OCI-LY7 (cell line): ENCODE data around the gene MVB12B. TPM values are rescaled to one million over a fixed set of nuclear protein-coding genes. Genes with fewer than 3 reads are reported as not detected.

ENCODE experiments used
- BruUV-seq: library from RNA; stranded (reverse); fragments of 400-500 nt; replicated peaks from 2 replicates; lab custom pipeline; 2021; lab: Mats Ljungman, UMichigan
- CTCF ChIA-PET: fragments of 300-600 bp; sonication (Branson Sonifier 250); formaldehyde crosslinking; loops from one replicate; lab custom pipeline; 2022; ENCODE audit warnings: antibody characterized with exemption; ENCODE audit not compliant: unreplicated experiment; lab: Charles Lee
- POLR2A ChIA-PET: fragments of 300-600 bp; sonication (Branson Sonifier 250); formaldehyde crosslinking; loops from one replicate; lab custom pipeline; 2022; ENCODE audit warnings: antibody characterized with exemption; lab: Charles Lee
- DNase-seq: peaks from one replicate; pipeline ENCODE4 v3.0.0-alpha.2; 2015; ENCODE audit warnings: low spot score
- H2AFZ ChIP-seq: fragments of 200-600 bp; sonication (generic), shearing (Covaris generic); 2 replicates; pipeline ENCODE4 v1.6.1; 2014; ENCODE audit warnings: mild to moderate bottlenecking, antibody characterized with exemption, low read length, moderate library complexity
- H3K27ac ChIP-seq: fragments of 200-600 bp; sonication (generic); 2 replicates; pipeline ENCODE4 v1.5.1; 2014; ENCODE audit warnings: mixed run types, low read depth, mild to moderate bottlenecking, moderate library complexity, low read length, inconsistent platforms; ENCODE audit not compliant: poor library complexity, severe bottlenecking
- H3K36me3 ChIP-seq: fragments of 200-600 bp; sonication (generic); 2 replicates; pipeline ENCODE4 v1.6.1; 2014; ENCODE audit warnings: mild to moderate bottlenecking, antibody characterized with exemption, low read length, moderate library complexity, mixed read lengths; ENCODE audit not compliant: insufficient read depth
- H3K4me1 ChIP-seq: fragments of 200-600 bp; sonication (generic); 2 replicates; pipeline ENCODE4 v1.5.1; 2014; ENCODE audit warnings: mild to moderate bottlenecking, low read length; ENCODE audit not compliant: insufficient read depth, poor library complexity, severe bottlenecking
- H3K4me2 ChIP-seq: fragments of 200-600 bp; sonication (generic); 2 replicates; pipeline ENCODE4 v1.6.1; 2014; ENCODE audit warnings: mild to moderate bottlenecking, low read length
- H3K4me3 ChIP-seq: fragments of 200-600 bp; sonication (generic); 2 replicates; pipeline ENCODE4 v1.5.1; 2014; ENCODE audit warnings: mild to moderate bottlenecking, low read depth, low read length; ENCODE audit not compliant: poor library complexity, severe bottlenecking
- H3K79me2 ChIP-seq: fragments of 200-600 bp; sonication (generic); 2 replicates; pipeline ENCODE4 v1.6.1; 2016; ENCODE audit warnings: low read depth, mild to moderate bottlenecking, low read length, moderate library complexity, mixed read lengths; ENCODE audit not compliant: insufficient read depth
- H3K9me2 ChIP-seq: fragments of 200-600 bp; sonication (generic); 2 replicates; pipeline ENCODE4 v1.6.1; 2016; ENCODE audit warnings: mild to moderate bottlenecking, low read length, mixed read lengths; ENCODE audit not compliant: insufficient read depth
- H3K9me3 ChIP-seq: fragments of 200-600 bp; sonication (generic); 2 replicates; pipeline ENCODE4 v1.6.1; 2014; ENCODE audit warnings: mild to moderate bottlenecking, mixed run types, low read length, mixed read lengths
- H4K20me1 ChIP-seq: fragments of 200-600 bp; sonication (generic); 2 replicates; pipeline ENCODE4 v1.6.1; 2014; ENCODE audit warnings: mild to moderate bottlenecking, antibody characterized with exemption, low read length, moderate library complexity, mixed read lengths; ENCODE audit not compliant: insufficient read depth
- CTCF ChIP-seq: fragments of 200-600 bp; sonication (generic); conservative IDR thresholded peaks from 2 replicates; pipeline ENCODE4 v1.5.1; 2014; ENCODE audit warnings: mild to moderate bottlenecking, antibody characterized with exemption, low read length, moderate library complexity, mixed read lengths
- EZH2phosphoT487 ChIP-seq: fragments of 200-600 bp; sonication (generic); IDR thresholded peaks from 2 replicates; pipeline ENCODE4 v1.6.1; 2018; ENCODE audit warnings: low read depth, borderline replicate concordance, mild to moderate bottlenecking, mixed run types, antibody characterized with exemption, low read length, moderate library complexity, mixed read lengths
- intact Hi-C: fragments of 100-400 bp; cut with micrococcal nuclease; formaldehyde crosslinking; loops from one replicate; pipeline ENCODE4 v1.10.0; 2022; ENCODE audit not compliant: unreplicated experiment
- total RNA-seq, 2 experiments: library from RNA; depleted of rRNA in 1 of 2; stranded (reverse); fragments of >200 nt in 1 of 2; shearing (Covaris generic) in 1 of 2; gene quantifications; 2 replicates each; pipeline ENCODE4 v1.2.3, GENCODE V29; 2014 to 2022

The MVB12B gene
- total RNA-seq, 2 experiments from 2014 or later = 1.3 TPM; not detected in 1

GRCh38 chr9:126520453-126520852 lies 193.8 kb downstream of the MVB12B start:
- no TSS peak for BruUV-seq
- POLR2A ChIA-PET = no interaction called here

GRCh38 chr9:126521089-126521488 lies 194.5 kb downstream of the MVB12B start:
- no peak for DNase-seq
- CTCF ChIA-PET = no interaction called here
- no TSS peak for BruUV-seq

More at GRCh38 chr9:126520453-126520852, 193.8 kb downstream of the MVB12B start:
- CTCF ChIA-PET = no interaction called here
- H3K27ac ChIP-seq = no peak overlapping the region
- no peaks in the 10 kb centered on the region for H4K20me1 ChIP-seq
- no peak for TF ChIP-seq CTCF
- H3K9me2 ChIP-seq = no peaks in the 10 kb centered on the region
- H3K4me3 ChIP-seq = no peak overlapping the region
- DNase-seq = no peak
- no peaks in the 10 kb centered on the region for H3K79me2 ChIP-seq
- H3K9me3 ChIP-seq = no peaks in the 10 kb centered on the region
- H2AFZ ChIP-seq = no peak overlapping the region
- no peak overlapping the region for H3K4me2 ChIP-seq
- H3K36me3 ChIP-seq = no peaks in the 10 kb centered on the region
- intact Hi-C loops = no loop called here
- H3K4me1 ChIP-seq = peaks cover 26% of the 10 kb centered on the region

GRCh38 chr9:126521551-126521950 lies 194.9 kb downstream of the MVB12B start:
- ChIA-PET CTCF (no interaction called here), POLR2A (interaction anchor here (1.5 kb wide), 1 partner anchor 11 kb away, joined by 10 read pairs; no protein-coding TSS in a partner anchor)
- no peaks in the 10 kb centered on the region for H3K36me3 ChIP-seq
- no peaks in the 10 kb centered on the region for H3K9me3 ChIP-seq
- no TSS peak for BruUV-seq
- TF ChIP-seq CTCF (no peak), EZH2phosphoT487 (no peak)
- H4K20me1 ChIP-seq = no peaks in the 10 kb centered on the region
- intact Hi-C loops = no loop called here
- no peak overlapping the region for H3K4me2 ChIP-seq
- DNase-seq = no peak
- H2AFZ ChIP-seq = no peak overlapping the region
- H3K4me3 ChIP-seq = no peak overlapping the region
- H3K9me2 ChIP-seq = no peaks in the 10 kb centered on the region
- no peaks in the 10 kb centered on the region for H3K79me2 ChIP-seq
- no peak overlapping the region for H3K27ac ChIP-seq
- H3K4me1 ChIP-seq = peaks cover 23% of the 10 kb centered on the region

More at GRCh38 chr9:126521089-126521488, 194.5 kb downstream of the MVB12B start:
- Histone ChIP-seq H3K4me2 (no peak overlapping the region), H2AFZ (no peak overlapping the region), H3K36me3 (no peaks in the 10 kb centered on the region), H3K27ac (no peak overlapping the region), H3K4me1 (peaks cover 26% of the 10 kb centered on the region), H3K79me2 (no peaks in the 10 kb centered on the region), H3K4me3 (no peak overlapping the region), H3K9me2 (no peaks in the 10 kb centered on the region), H4K20me1 (no peaks in the 10 kb centered on the region), H3K9me3 (no peaks in the 10 kb centered on the region)
- TF ChIP-seq CTCF (no peak), EZH2phosphoT487 (no peak)
- intact Hi-C loops = no loop called here
- POLR2A ChIA-PET = interaction anchor here (0.7 kb wide), 1 partner anchor 903 kb away, joined by 3 read pairs; no protein-coding TSS in a partner anchor
